CD8-positive, alpha-beta memory T cell (primary cell): ENCODE results near the gene LPIN3. TPM values are rescaled to one million over a fixed set of nuclear protein-coding genes. Genes with fewer than 3 reads are reported as not detected.
A peak's percentile ranks its signal among the peaks of the same experiment; 100 is the strongest.

Experiments
- CTCF ChIA-PET: fragments of 350-600 bp; sonication (Branson Sonifier 250); formaldehyde crosslinking; loops from one replicate; lab custom pipeline; 2021; ENCODE audit warnings: antibody characterized with exemption; lab: Charles Lee
- POLR2A ChIA-PET: fragments of 350-600 bp; sonication (Branson Sonifier 250); formaldehyde crosslinking; loops from one replicate; lab custom pipeline; 2021; ENCODE audit warnings: antibody characterized with exemption; lab: Charles Lee
- DNase-seq, 5 donors: peaks; one replicate each; pipeline versions ENCODE4 v3.0.0 to v3.0.0-alpha.2; 2020 to 2022; ENCODE audit warnings: mixed read lengths in 1 of 5
- H3K27ac ChIP-seq: one replicate; pipeline ENCODE4 v1.7.0; 2013; ENCODE audit warnings: low read depth, mild to moderate bottlenecking, low read length, moderate library complexity
- H3K27me3 ChIP-seq: 2 replicates; pipeline ENCODE4 v1.7.0; 2013; ENCODE audit warnings: low read length, mild to moderate bottlenecking; ENCODE audit not compliant: insufficient read depth, poor library complexity, severe bottlenecking
- H3K36me3 ChIP-seq: 2 replicates; pipeline ENCODE4 v1.7.0; 2013; ENCODE audit warnings: mild to moderate bottlenecking, low read length, moderate library complexity; ENCODE audit not compliant: insufficient read depth
- H3K4me1 ChIP-seq: 2 replicates; pipeline ENCODE4 v1.7.0; 2013; ENCODE audit warnings: mild to moderate bottlenecking, low read length, moderate library complexity; ENCODE audit not compliant: insufficient read depth
- H3K4me3 ChIP-seq: 2 replicates; pipeline ENCODE4 v1.7.0; 2013; ENCODE audit warnings: mild to moderate bottlenecking, low read length
- H3K9me3 ChIP-seq: 2 replicates; pipeline ENCODE4 v1.7.0; 2013; ENCODE audit warnings: mild to moderate bottlenecking, low read length
- H3K27ac Mint-ChIP-seq, 8 donors: one replicate each; pipeline ENCODE4 v1.8.0; 2020 to 2021; ENCODE audit warnings: mixed read lengths in 8 of 8, mild to moderate bottlenecking in 6 of 8, inconsistent platforms in 3 of 8, moderate library complexity in 3 of 8
- H3K27me3 Mint-ChIP-seq, 2 donors: one replicate each; pipeline ENCODE4 v1.8.0; 2020 to 2021; ENCODE audit warnings: mixed read lengths in 2 of 2, mild to moderate bottlenecking in 1 of 2, moderate library complexity in 1 of 2
- H3K36me3 Mint-ChIP-seq, 3 donors: one replicate each; pipeline ENCODE4 v1.8.0; 2020 to 2021; ENCODE audit warnings: mixed read lengths in 3 of 3, inconsistent platforms in 1 of 3, mild to moderate bottlenecking in 1 of 3
- H3K4me1 Mint-ChIP-seq, 3 donors: one replicate each; pipeline ENCODE4 v1.8.0; 2020 to 2021; ENCODE audit warnings: mixed read lengths in 3 of 3, inconsistent platforms in 1 of 3, mild to moderate bottlenecking in 1 of 3
- H3K4me3 Mint-ChIP-seq, 7 donors: one replicate each; pipeline ENCODE4 v1.8.0; 2020 to 2021; ENCODE audit warnings: mixed read lengths in 7 of 7, mild to moderate bottlenecking in 6 of 7, moderate library complexity in 4 of 7, inconsistent platforms in 2 of 7
- H3K9me3 Mint-ChIP-seq, 5 donors: one replicate each; pipeline ENCODE4 v1.8.0; 2020 to 2022; ENCODE audit warnings: mixed read lengths in 5 of 5, mild to moderate bottlenecking in 3 of 5, moderate library complexity in 2 of 5, inconsistent platforms in 1 of 5
- polyA plus RNA-seq: library from polyadenylated mRNA; unstranded; fragments of 300-500 nt; fragmentation: Illumina TruSeq; gene quantifications from one replicate; pipeline ENCODE4 v1.2.3, GENCODE V29; 2021
- total RNA-seq, 2 experiments: library from RNA; stranded (reverse); gene quantifications; one replicate each; pipeline ENCODE4 v1.2.3, GENCODE V29; 2021

The LPIN3 gene
- total and polyA plus RNA-seq, 3 experiments from 2014 or later: 0.46 to 0.53 TPM; not detected in 1

DNA sequence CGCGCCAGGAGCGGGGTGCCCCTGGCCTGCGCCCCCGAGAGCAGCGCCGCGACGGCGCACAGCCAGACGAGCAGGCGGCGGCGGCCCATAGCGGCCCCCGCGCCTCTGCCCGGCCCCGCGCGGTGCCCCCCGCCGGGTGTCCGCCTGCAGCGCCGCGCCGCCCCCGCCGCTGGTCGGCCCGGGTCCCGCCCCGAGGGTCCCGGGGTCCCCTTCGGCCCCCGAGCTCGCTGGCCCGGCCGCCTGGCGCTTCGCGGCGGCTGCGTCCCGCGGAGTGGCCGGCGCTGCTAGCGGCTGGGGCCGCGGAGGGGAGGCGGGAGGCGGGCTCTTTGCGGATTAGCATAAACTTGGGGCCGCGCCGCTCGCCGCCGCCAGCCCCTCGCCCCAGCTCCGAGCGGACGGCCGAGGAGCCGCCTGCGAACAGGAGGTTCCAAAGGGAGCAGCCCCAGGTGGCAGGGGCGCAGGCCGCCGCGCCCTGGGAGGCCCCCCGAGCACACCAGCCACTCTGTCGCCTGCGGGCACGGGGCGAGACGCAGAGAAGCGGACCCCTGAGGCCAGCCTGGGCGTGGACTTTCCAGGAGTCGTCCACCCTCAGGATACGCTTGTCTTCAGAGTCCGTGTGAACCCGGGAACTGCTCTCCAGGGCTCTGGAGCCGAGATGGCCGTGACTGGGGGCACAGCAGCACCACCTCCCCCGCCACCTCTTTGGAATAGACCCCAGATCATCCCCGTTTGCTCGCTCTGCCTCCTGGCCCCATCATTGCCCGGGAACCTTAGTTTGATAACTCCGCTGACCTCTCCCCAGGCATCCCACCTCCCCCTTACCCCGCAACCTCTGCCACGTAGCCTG lies 26.1 kb downstream of the LPIN3 start, which contains the start of gene EMILIN3:
Gene EMILIN3, minus strand, starts transcription at position 273 of the 847 bp plus-strand sequence. Its CDS starts 184 bp downstream, at position 89.
- ChIA-PET POLR2A (no interaction called here), CTCF (no interaction called here)
- H3K27ac Mint-ChIP-seq: no peak within 1 kb of the TSS
- Histone ChIP-seq H3K36me3 (no peaks in the 10 kb centered on the region), H3K9me3 (no peaks in the 10 kb centered on the region), H3K4me1 (no peaks in the 10 kb centered on the region), H3K27ac (no peak within 1 kb of the TSS), H3K27me3 (no peaks in the 10 kb centered on the region), H3K4me3 (no peak within 1 kb of the TSS)
- no peak for DNase-seq
- peaks cover 28 to 42% of the 10 kb centered on the region in 2 donors for H3K27me3 Mint-ChIP-seq
- H3K36me3 Mint-ChIP-seq: peaks cover 0 to 6% (median 2%) of the 10 kb centered on the region in 3 donors
- peaks cover 0 to 7% (median 5%) of the 10 kb centered on the region in 3 donors for H3K4me1 Mint-ChIP-seq
- peaks cover 0 to 6% (median 0%) of the 10 kb centered on the region in 5 donors for H3K9me3 Mint-ChIP-seq
- H3K4me3 Mint-ChIP-seq: peak within 1 kb of the TSS in 4 of 7 donors; percentile 26 to 61 (median 49)

DNA sequence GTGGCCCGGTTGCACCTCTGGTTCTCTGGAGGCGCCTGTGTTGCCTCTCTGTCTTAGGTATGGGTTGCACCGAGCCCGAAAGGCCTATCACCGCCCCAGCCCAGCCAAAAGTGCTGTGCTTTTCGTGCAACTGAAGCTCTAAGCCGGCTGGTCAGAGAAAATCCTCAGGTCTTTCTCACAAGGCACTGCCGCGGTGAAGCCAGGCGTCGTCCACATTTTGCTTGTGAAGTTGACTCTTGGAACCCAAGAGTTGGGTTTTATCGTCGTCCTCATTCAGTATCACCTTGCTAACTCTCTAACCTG lies 26.7 kb downstream of the LPIN3 start:
- Mint-ChIP-seq H3K27ac (no peak overlapping the region), H3K27me3 (peaks cover 28 to 42% of the 10 kb centered on the region in 2 donors), H3K36me3 (peaks cover 0 to 6% (median 2%) of the 10 kb centered on the region in 3 donors), H3K4me3 (peak overlapping the region in 4 of 7 donors; percentile 26 to 61 (median 49)), H3K4me1 (peaks cover 0 to 7% (median 5%) of the 10 kb centered on the region in 3 donors), H3K9me3 (peaks cover 0 to 6% (median 0%) of the 10 kb centered on the region in 5 donors)
- Histone ChIP-seq H3K9me3 (no peaks in the 10 kb centered on the region), H3K27ac (no peak overlapping the region), H3K27me3 (no peaks in the 10 kb centered on the region), H3K4me3 (no peak overlapping the region), H3K4me1 (no peaks in the 10 kb centered on the region), H3K36me3 (no peaks in the 10 kb centered on the region)
- POLR2A ChIA-PET: no interaction called here
- no peak for DNase-seq
- CTCF ChIA-PET: no interaction called here

DNA sequence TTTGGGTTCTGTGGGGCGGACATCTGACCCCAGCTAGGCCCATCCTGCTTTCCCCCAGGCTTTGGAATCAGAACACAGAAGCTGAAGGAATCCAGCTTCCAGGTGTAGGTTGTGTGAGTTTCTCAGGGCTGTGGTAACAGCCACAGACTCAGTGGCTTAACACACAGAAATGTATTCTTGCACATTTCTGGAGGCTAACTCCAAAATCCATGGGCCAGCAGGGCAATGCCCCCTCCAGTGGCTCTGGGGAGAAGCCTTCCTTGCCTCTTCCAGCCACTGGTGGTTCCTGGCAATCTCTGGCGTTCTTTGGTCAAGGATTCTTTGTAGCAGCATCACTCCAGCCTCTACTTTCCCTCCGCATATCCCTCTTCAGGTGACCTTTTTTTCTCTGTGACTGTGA lies 27.3 kb downstream of the LPIN3 start:
- H3K36me3 ChIP-seq: no peaks in the 10 kb centered on the region
- peak overlapping the region in 1 of 7 donors; percentile 60 for H3K4me3 Mint-ChIP-seq
- peaks cover 32 to 48% of the 10 kb centered on the region in 2 donors for H3K27me3 Mint-ChIP-seq
- peaks cover 0 to 7% (median 5%) of the 10 kb centered on the region in 3 donors for H3K4me1 Mint-ChIP-seq
- no peak for DNase-seq
- no peak overlapping the region for H3K27ac ChIP-seq
- H3K4me1 ChIP-seq: no peaks in the 10 kb centered on the region
- no peak overlapping the region for H3K27ac Mint-ChIP-seq
- no peaks in the 10 kb centered on the region for H3K9me3 ChIP-seq
- H3K9me3 Mint-ChIP-seq: peaks cover 0 to 6% (median 5%) of the 10 kb centered on the region in 5 donors
- CTCF ChIA-PET: no interaction called here
- POLR2A ChIA-PET: no interaction called here
- no peak overlapping the region for H3K4me3 ChIP-seq
- peaks cover 0 to 6% (median 2%) of the 10 kb centered on the region in 3 donors for H3K36me3 Mint-ChIP-seq
- no peaks in the 10 kb centered on the region for H3K27me3 ChIP-seq

DNA sequence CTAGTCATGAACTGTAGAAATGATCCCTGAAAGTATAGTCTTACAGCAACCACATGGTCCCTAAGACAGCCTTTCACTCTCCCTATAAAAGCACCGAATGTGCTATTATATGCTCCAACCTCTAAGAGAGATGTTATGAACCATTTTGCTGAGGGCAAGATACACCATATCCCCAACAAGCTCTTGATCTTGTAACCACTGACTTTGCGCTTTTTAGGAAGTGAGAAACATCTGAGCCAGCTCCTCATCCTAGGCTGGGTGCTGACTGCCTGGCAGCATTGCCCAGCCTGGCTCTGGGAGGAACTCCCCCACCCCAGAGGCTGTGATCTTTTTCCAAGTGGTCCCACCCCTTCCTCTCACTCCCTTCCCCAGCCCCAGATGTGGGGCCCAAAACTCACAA lies 29.1 kb downstream of the LPIN3 start:
- Mint-ChIP-seq H3K4me3 (no peak overlapping the region), H3K27ac (no peak overlapping the region), H3K9me3 (peaks cover 0 to 6% (median 5%) of the 10 kb centered on the region in 5 donors), H3K27me3 (peaks cover 35 to 62% of the 10 kb centered on the region in 2 donors), H3K4me1 (peaks cover 0 to 7% (median 5%) of the 10 kb centered on the region in 3 donors), H3K36me3 (peaks cover 0 to 6% (median 2%) of the 10 kb centered on the region in 3 donors)
- ChIA-PET POLR2A (no interaction called here), CTCF (no interaction called here)
- DNase-seq: no peak
- H3K36me3 ChIP-seq: no peaks in the 10 kb centered on the region
- no peaks in the 10 kb centered on the region for H3K9me3 ChIP-seq
- no peaks in the 10 kb centered on the region for H3K27me3 ChIP-seq
- H3K27ac ChIP-seq: no peak overlapping the region
- H3K4me1 ChIP-seq: no peaks in the 10 kb centered on the region
- H3K4me3 ChIP-seq: no peak overlapping the region

DNA sequence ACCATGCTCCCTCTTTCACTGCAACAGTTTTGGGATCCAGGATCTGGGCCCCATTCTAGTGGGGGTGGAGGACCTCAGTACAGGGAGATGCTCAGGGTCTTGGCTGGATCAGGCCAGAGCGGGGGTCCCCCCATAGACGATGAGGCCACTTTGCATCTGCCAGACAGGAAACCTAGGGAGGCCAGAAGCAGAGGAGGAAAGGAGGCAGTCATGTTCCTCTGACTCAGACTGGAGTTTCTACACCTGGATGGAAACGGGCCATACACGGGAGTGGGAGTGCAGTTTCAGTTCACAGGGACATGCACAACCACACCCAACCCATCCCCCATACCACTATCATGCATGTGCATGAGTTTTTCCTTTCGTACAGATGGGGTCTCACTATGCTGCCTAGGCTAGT lies 29.6 kb downstream of the LPIN3 start:
- POLR2A ChIA-PET: no interaction called here
- peaks cover 0 to 6% (median 5%) of the 10 kb centered on the region in 5 donors for H3K9me3 Mint-ChIP-seq

DNA sequence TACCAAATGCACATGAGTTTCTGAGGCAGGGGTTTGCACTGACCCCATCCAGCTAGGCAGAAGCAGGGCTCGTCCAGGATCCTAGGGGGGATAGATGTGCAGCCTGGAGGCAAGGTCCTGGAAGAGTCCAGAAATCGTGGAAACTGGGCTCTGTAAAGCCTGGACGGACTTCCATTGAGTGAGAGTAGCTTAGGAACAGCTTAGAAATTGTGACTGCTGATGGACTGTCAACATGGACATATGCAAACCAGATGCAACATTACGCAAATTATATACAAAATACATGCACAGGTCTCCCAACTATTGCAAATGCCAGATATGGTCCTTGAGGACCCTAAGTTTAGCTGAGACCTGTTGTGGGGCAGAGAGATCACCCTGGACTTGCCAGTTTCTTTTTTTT lies 30.8 kb downstream of the LPIN3 start:
- no peak overlapping the region for H3K27ac Mint-ChIP-seq
- DNase-seq: no peak
- no peaks in the 10 kb centered on the region for H3K4me1 ChIP-seq
- peak overlapping the region in 1 of 7 donors; percentile 59 for H3K4me3 Mint-ChIP-seq
- no peaks in the 10 kb centered on the region for H3K27me3 ChIP-seq
- POLR2A ChIA-PET: no interaction called here
- no peaks in the 10 kb centered on the region for H3K9me3 ChIP-seq
- H3K36me3 Mint-ChIP-seq: peaks cover 0 to 6% (median 0%) of the 10 kb centered on the region in 3 donors
- H3K27me3 Mint-ChIP-seq: peaks cover 37 to 67% of the 10 kb centered on the region in 2 donors
- no peak overlapping the region for H3K4me3 ChIP-seq
- CTCF ChIA-PET: no interaction called here
- no peak overlapping the region for H3K27ac ChIP-seq
- no peaks in the 10 kb centered on the region for H3K36me3 ChIP-seq
- peaks cover 0 to 7% (median 5%) of the 10 kb centered on the region in 3 donors for H3K4me1 Mint-ChIP-seq
- peaks cover 0 to 6% (median 5%) of the 10 kb centered on the region in 5 donors for H3K9me3 Mint-ChIP-seq

More for the DNA sequence above, 29.6 kb downstream of the LPIN3 start:
- H3K9me3 ChIP-seq: no peaks in the 10 kb centered on the region
- H3K4me3 ChIP-seq: no peak overlapping the region
- H3K27ac ChIP-seq: no peak overlapping the region
- DNase-seq: no peak
- Mint-ChIP-seq H3K4me3 (no peak overlapping the region), H3K27ac (no peak overlapping the region), H3K27me3 (peaks cover 33 to 62% of the 10 kb centered on the region in 2 donors), H3K36me3 (peaks cover 0 to 6% (median 2%) of the 10 kb centered on the region in 3 donors), H3K4me1 (peaks cover 0 to 7% (median 5%) of the 10 kb centered on the region in 3 donors)
- H3K4me1 ChIP-seq: no peaks in the 10 kb centered on the region
- H3K27me3 ChIP-seq: no peaks in the 10 kb centered on the region
- CTCF ChIA-PET: no interaction called here
- H3K36me3 ChIP-seq: no peaks in the 10 kb centered on the region

DNA sequence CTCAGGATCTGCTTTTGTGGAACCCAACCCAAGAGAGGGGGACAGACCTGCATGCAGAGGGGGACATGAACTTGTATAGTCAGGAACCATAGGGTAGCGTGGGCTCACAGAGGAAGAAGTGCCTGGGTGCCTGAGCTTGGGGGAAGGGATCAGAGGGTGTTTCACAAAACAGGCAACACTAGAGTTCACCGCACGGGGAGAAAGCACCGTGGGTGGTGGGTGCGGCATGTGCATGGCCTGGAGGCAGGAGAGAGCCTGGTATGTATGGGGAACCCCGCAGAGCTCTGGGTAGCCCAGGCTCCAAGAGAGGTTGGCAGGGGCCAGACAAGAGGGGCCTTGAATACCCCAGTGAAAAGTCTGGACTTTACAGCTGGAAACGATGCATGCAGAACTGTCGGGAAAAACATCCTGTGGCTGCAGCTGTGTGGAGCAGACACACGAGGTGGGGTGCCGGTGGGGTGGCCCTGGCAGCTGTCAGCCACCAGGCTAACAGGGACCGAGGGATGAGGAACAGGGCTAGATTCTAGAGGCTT lies 32.7 kb downstream of the LPIN3 start:
- Mint-ChIP-seq H3K27me3 (peaks cover 32 to 71% of the 10 kb centered on the region in 2 donors), H3K9me3 (peaks cover 0 to 6% (median 5%) of the 10 kb centered on the region in 5 donors), H3K4me1 (no peaks in the 10 kb centered on the region), H3K27ac (no peak overlapping the region), H3K4me3 (no peak overlapping the region), H3K36me3 (peaks cover 0 to 6% (median 0%) of the 10 kb centered on the region in 3 donors)
- ChIA-PET POLR2A (no interaction called here), CTCF (no interaction called here)
- Histone ChIP-seq H3K4me1 (no peaks in the 10 kb centered on the region), H3K36me3 (no peaks in the 10 kb centered on the region), H3K27ac (no peak overlapping the region), H3K4me3 (no peak overlapping the region), H3K27me3 (no peaks in the 10 kb centered on the region), H3K9me3 (no peaks in the 10 kb centered on the region)
- DNase-seq: no peak
